ENCODE measurements around the gene ACTL7A. TPM values are rescaled to one million over a fixed set of nuclear protein-coding genes. Genes with fewer than 3 reads are reported as not detected.

Gene ACTL7A
- polyA plus RNA-seq, 1 experiment, result not detected

DNA sequence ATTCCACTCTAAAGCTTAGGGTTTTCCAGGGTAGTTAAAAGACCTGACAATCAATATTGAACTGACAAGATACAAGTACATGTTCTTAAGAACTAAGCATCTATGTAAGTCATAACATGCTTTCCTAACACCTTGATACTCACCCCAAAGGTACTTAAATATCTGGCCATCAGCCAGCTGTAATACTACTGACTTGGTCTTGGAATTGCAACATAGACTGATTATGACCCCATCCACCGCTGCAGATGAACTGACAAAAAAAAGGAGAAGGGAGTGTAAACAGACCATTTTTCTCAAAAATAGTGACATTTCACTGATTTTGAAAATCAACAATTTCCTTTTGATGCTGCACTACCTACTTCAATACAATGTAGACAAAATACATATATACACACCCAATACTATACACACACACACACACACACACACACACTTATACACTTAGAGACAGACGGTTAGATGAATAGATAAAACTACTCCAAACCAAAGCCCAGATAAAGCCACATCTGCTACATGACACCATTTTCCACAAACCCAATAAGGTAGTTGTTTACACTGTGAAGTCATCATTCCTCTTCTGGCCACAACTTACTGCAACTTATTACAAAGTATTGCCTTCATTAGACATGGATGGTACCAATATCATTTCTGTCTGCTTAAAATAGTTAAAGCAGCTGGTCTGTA lies 41.5 kb downstream of the ACTL7A start:
- Histone ChIP-seq H3K4me3 (ENCODE audit: low read depth, low read length) (no peak overlapping the region), H3K9me3 (ENCODE audit: control insufficient read depth, insufficient read depth, low read length) (no peaks in the 10 kb centered on the region), H3K27me3 (ENCODE audit: control insufficient read depth, insufficient read depth, low read length) (no peaks in the 10 kb centered on the region), H3K27ac (ENCODE audit: low read depth, low read length) (no peak overlapping the region)
- TF ChIP-seq, protein P1, sequence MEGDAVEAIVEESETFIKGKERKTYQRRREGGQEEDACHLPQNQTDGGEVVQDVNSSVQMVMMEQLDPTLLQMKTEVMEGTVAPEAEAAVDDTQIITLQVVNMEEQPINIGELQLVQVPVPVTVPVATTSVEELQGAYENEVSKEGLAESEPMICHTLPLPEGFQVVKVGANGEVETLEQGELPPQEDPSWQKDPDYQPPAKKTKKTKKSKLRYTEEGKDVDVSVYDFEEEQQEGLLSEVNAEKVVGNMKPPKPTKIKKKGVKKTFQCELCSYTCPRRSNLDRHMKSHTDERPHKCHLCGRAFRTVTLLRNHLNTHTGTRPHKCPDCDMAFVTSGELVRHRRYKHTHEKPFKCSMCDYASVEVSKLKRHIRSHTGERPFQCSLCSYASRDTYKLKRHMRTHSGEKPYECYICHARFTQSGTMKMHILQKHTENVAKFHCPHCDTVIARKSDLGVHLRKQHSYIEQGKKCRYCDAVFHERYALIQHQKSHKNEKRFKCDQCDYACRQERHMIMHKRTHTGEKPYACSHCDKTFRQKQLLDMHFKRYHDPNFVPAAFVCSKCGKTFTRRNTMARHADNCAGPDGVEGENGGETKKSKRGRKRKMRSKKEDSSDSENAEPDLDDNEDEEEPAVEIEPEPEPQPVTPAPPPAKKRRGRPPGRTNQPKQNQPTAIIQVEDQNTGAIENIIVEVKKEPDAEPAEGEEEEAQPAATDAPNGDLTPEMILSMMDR (IDR thresholded peaks at IDR 0.05; ENCODE audit: low read depth, low read length), result no peak
- DNase-seq (ENCODE audit: low read depth, low spot score), result no peak
- CTCF ChIA-PET, result no interaction called here
- POLR2A ChIA-PET, result no interaction called here

GRCh38 chr9:108904161-108904560 lies 42.1 kb downstream of the ACTL7A start:
- Histone ChIP-seq H3K4me3 (ENCODE audit: low read depth, low read length) (no peak overlapping the region), H3K27ac (ENCODE audit: low read depth, low read length) (no peak overlapping the region), H3K27me3 (ENCODE audit: control insufficient read depth, insufficient read depth, low read length) (no peaks in the 10 kb centered on the region), H3K9me3 (ENCODE audit: control insufficient read depth, insufficient read depth, low read length) (no peaks in the 10 kb centered on the region)
- POLR2A ChIA-PET, result no interaction called here
- no peak for DNase-seq (ENCODE audit: low read depth, low spot score)
- CTCF ChIA-PET, result no interaction called here
- TF ChIP-seq, protein P1 (IDR thresholded peaks at IDR 0.05; ENCODE audit: low read depth, low read length), result no peak

DNA sequence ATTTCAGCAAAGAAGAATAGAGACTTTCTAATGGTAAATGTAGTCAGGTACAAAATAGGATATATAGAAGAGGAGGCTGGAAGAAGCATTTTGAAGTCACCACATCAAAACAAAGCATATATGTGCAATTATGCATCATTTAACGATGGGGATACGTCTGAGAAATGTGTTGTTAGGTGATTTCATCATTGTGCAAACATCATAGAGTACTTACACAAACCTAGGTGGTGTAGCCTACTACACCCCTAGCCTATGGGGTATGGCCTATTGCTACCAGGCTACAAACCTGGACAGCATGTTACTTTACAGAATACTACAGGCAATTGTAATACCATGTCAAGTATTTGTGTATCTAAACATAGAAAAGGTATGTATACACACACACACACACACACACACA lies 43.4 kb downstream of the ACTL7A start:
- Histone ChIP-seq H3K9me3 (ENCODE audit: control insufficient read depth, insufficient read depth, low read length) (no peaks in the 10 kb centered on the region), H3K4me3 (ENCODE audit: low read depth, low read length) (no peak overlapping the region), H3K27me3 (ENCODE audit: control insufficient read depth, insufficient read depth, low read length) (no peaks in the 10 kb centered on the region), H3K27ac (ENCODE audit: low read depth, low read length) (no peak overlapping the region)
- TF ChIP-seq, protein P1 (IDR thresholded peaks at IDR 0.05; ENCODE audit: low read depth, low read length), result no peak
- POLR2A ChIA-PET, result no interaction called here
- CTCF ChIA-PET, result no interaction called here
- no peak for DNase-seq (ENCODE audit: low read depth, low spot score)

DNA sequence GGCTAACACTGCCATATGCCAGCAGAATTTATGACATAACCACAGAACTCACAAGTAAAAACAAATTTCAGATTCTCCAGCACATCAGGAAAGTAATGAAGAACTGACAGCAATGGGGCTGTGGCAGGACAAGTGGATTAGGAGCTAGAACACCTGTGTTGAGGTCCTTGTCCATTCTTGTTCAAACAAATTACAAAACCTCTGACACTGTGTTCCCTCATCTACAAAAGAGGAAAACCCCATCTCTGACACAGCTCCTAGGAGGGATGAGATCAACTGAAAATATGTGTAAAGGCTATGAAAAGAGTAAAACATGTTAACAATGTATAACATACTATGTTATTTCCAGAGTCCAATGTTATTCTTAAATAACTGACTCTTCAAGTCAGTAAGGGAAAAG lies 48.3 kb downstream of the ACTL7A start:
- no peak for DNase-seq (ENCODE audit: low read depth, low spot score)
- ChIA-PET POLR2A (no interaction called here), CTCF (no interaction called here)
- Histone ChIP-seq H3K9me3 (ENCODE audit: control insufficient read depth, insufficient read depth, low read length) (no peaks in the 10 kb centered on the region), H3K4me3 (ENCODE audit: low read depth, low read length) (no peak overlapping the region), H3K27ac (ENCODE audit: low read depth, low read length) (no peak overlapping the region), H3K27me3 (ENCODE audit: control insufficient read depth, insufficient read depth, low read length) (no peaks in the 10 kb centered on the region)
- TF ChIP-seq, protein P1 (IDR thresholded peaks at IDR 0.05; ENCODE audit: low read depth, low read length), result no peak

DNA sequence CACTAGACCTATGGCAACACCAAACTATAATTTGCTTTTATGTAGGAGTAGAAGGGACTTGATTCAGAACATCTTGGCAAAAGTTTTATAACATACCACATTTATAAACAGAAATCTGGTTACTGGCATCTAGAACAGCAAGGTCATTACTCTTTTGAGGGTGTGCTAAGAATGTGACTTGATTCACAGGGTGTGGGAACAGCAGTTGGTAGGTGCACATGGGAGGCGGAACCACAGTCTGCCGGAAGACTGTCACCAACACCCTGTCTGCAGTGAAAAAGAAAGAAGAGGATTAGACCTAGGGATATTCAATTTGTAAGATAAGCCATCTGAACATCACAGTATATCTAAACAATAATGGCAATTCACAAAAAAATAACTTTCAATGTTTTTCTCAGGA lies 48.8 kb downstream of the ACTL7A start:
- ChIA-PET CTCF (no interaction called here), POLR2A (no interaction called here)
- DNase-seq (ENCODE audit: low read depth, low spot score), result no peak
- H3K4me3 ChIP-seq (ENCODE audit: low read depth, low read length), result no peak overlapping the region
- no peak overlapping the region for H3K27ac ChIP-seq (ENCODE audit: low read depth, low read length)
- no peaks in the 10 kb centered on the region for H3K27me3 ChIP-seq (ENCODE audit: control insufficient read depth, insufficient read depth, low read length)
- TF ChIP-seq, protein P1 (IDR thresholded peaks at IDR 0.05; ENCODE audit: low read depth, low read length), result no peak
- H3K9me3 ChIP-seq (ENCODE audit: control insufficient read depth, insufficient read depth, low read length), result no peaks in the 10 kb centered on the region

Data from AG04450 (cell line).